GM18907 (cell line): ENCODE results near the gene MTFMT.
"Not testable (repeated sequence)": the region's sequence is repeated elsewhere in the genome, so short reads cannot be mapped to it uniquely, and the experiment has no call there.

Experiments used
- ATAC-seq: cut with Tn5 transposase; IDR thresholded peaks from one replicate; pipeline ENCODE4 v1.9.1; 2021; ENCODE audit warnings: mild to moderate bottlenecking, moderate library complexity; ENCODE audit not compliant: unreplicated experiment

MTFMT gene

GRCh38 chr15:65060641-65061397 lies 31.4 kb upstream of the MTFMT start:
- ATAC-seq = no peak

DNA sequence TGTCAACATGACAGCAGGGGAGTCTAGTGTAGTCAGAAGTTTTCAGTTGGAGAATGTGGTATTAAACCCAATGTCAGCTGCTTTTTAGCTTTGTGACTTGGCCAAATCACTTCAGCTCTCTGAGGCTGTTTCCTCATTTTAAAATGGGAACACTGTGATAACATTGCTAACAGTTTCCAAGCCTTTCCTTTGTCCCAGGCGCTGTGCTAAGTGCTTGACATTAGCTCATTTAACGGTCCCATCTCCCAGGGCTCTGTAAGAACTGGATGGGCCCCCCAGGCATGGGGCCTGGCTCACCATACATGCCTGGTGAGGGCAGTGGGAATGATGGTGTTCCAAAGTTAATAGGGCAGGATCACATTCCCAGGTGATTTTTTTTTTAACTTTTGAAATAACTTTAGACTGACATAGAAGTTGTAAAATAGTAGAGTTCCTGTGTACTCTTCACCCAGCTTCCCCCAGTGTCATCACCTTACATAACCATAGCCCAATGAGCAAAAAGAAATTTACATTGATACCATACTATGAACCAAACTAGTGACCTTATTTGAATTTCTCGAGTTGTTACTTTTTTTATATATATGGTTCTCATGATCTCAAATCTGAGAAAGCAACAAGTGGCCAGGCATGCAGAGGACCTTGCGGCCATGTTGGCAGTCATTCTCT lies 30.6 kb upstream of the MTFMT start:
- no peak for ATAC-seq

GRCh38 chr15:65059369-65059750 lies 29.9 kb upstream of the MTFMT start:
- ATAC-seq = no peak

DNA sequence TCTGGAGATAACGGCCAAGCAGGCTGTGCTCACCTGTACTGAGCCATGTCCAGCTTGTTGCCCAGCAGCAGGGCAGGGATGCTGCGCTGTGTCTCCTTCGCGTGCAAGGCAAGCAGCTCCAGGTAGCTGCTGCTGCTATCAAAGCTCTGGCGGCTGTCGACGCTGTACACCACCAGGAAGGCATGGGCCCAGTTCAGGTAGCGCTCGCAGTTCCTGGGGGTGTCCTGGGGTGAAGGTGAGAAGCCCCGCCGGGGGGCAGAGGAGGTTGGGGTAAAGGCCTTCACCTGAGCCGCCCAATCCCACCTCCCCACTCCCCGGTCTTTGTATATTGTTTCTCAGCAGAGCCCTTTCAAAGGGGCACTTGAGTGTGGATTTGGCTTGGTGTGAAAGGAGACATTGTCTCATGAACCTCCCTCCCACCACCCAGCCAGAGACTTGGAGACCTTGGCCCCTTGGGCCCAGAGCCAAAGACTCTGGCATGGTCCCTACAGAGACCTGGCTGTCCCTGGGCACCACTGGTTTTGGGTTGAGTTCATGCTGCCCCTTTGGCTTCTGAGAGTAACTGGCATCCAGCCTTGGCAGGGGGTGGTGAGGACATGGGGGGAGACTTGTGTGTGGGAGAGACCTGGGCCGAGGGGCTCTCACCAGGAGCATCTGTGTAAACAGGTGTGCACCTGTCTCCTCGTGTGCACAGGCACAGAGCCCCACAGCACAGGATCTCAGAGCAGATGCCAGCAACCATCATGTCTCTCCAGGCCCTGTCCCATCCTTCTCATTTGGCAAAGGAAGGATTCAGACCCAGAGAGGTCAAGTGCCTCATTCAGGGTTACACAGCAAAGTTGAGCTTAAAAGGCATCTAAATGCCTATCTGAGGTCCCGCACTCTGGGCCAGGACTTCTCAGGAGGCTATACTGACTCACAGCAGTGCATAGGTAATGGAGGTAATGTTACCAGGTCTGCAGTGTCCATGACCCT lies 29.2 kb upstream of the MTFMT start:
- ATAC-seq = no peak

DNA sequence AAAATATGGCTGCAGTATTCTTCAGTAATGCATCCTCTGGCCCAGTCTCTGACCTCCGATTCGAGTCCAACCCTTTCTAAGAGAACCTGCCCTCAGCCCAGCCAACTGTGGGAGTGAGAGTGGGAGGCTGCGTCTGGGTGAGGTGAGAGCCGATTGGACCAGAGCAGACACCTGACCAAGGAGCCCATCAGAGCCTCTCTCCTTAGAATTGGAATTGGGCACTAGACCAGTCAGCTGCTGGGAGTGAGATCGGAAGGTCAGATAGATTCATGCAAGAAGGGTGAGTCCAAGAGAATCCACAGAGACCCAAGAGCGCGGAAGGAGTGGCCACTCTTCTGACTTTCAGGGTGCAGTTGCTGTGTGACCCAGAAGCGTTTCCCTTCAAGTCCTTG lies 28.1 kb upstream of the MTFMT start:
- no peak for ATAC-seq

GRCh38 chr15:65056868-65057548 lies 27.6 kb upstream of the MTFMT start:
- no peak for ATAC-seq

- ATAC-seq = no peak
Observed at GRCh38 chr15:65056106-65056505, 26.7 kb upstream of the MTFMT start.

GRCh38 chr15:65055201-65055870 lies 25.9 kb upstream of the MTFMT start:
- no peak for ATAC-seq

- peak; percentile 43 for ATAC-seq
Observed at GRCh38 chr15:65054333-65055200, 25.1 kb upstream of the MTFMT start.

DNA sequence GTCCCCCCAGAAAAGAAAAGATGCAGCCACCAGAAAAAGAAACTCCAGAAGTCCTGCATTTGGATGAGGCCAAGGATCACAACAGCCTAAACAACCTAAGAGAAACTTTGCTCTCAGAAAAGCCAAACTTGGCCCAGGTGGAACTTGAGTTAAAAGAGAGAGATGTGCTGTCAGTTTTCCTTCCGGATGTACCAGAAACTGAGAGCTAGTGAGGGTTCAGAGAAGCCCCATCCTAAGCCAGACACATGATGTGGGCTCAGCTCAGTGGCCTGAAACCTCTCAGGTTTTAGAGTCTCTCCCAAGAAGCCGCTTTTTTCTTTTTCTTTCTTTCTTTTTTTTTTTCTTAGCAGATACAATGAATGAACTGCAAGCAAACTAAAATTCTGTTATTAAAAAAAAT lies 23.5 kb upstream of the MTFMT start:
- ATAC-seq = no peak

DNA sequence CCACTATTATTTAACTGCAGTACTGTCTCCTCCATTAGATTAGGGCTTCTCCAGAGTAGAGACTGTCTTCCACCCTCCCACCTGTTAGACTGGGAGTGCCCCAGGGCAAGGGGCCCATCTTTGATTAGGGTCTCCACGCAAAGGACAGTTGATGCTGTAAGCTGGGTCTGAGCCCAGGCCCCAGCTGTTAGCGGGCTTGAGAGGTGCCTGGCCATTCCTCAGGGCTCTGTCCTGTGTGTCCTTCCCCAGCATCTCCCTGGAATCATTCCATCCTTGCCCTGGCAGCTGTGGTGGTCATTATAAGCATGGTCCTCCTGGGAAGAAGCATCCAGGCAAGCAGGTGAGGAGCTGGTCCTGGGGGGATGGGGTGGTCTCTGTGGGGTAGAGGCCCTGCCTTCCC lies 21.8 kb upstream of the MTFMT start:
- no peak for ATAC-seq

- ATAC-seq = no peak
Observed at GRCh38 chr15:65050270-65050669, 20.8 kb upstream of the MTFMT start.

DNA sequence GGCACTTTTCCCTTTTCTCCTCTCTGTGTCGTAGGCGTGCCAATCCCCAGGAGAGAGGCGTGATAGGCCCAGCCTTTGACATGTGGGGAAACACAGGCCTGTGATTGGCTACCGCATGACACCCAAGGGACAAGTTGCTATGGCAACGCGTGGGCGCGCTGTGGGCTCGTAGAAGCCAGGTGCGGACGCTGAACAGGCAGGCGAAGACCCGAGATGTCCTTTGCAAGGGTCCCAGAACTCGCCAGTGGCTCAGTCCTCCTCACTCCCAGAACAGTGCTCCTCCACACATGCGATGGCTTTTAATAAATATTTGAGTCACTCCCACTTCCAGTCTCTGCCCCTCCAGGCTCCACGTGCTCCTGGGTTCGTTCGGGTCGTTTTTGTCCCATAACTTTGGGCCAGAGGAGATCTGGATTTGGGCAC lies 20.0 kb upstream of the MTFMT start:
- peak; percentile 91 for ATAC-seq

DNA sequence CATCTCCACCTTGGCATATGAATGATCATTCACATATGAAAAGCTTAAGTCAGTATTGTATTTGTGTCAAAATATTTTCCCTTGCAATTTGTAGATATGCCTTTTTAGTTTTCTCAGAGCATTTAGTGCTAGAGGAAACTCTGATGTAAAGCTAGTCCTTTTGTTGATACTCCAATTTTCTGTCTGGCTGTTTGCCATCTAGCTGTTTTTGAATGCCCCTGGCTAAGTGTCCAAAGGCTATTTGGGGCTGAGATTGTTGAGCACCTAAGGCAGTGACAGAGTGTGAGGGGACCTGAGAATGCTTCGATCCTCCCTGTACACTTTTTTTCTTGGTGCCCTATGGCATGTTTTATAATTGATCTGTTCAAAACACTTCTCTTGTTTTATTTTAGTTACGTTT lies 18.8 kb upstream of the MTFMT start:
- ATAC-seq = no peak

DNA sequence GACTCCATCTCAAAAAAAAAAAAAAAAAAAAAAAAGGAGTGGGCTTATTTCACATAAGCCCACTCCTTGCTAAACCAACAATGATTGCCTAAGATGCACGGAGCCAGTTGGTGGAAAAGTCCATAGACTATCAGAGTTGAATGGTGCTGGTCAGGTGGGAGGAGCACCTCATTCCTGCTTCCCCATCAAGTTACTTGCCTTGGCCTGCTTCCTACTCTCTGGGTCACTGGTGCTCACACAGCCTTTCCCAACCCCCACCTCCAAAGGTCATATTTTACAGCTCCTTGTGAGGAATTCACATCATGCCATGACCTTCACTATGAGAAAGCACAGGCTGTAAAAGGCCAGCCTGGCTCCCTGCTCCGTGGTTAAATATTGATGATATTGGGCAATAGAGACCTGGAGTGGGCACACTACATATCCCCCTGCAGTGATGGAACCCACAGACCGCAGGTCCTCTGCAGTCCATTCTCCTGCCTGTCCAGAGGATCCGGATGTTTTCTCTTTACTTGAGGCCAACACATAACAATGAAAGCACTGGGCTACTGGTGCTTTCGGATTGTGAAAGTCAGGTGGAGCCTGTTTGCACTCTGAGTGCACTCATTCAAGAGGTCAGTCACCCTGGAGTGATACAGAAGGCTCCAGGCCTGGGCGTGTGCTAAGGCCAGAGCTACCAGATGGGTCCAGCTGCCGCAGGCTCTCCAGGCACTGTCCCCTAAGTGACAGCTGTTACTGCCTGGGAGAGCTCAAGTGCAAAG lies 15.5 kb upstream of the MTFMT start, which contains the start of gene SLC51B:
TSS of gene SLC51B (plus strand) at position 664 of the 758 bp plus-strand sequence. CDS start 4,618 bp downstream, outside the sequence.
- no peak for ATAC-seq

GRCh38 chr15:65044218-65044617 lies 14.8 kb upstream of the MTFMT start:
- not testable (repeated sequence) for ATAC-seq

GRCh38 chr15:65042776-65043327 lies 13.4 kb upstream of the MTFMT start:
- no peak for ATAC-seq

GRCh38 chr15:65041787-65042186 lies 12.3 kb upstream of the MTFMT start:
- ATAC-seq = no peak
